ENCODE data around the gene CASK. TPM values are rescaled to one million over a fixed set of nuclear protein-coding genes. Genes with fewer than 3 reads are reported as not detected.

Gene CASK
- total RNA-seq, 1 donor from 2014 or later = 87.2 TPM

- DNase-seq = peak; percentile 1
Observed at GRCh38 chrX:41559235-41560052, 363.9 kb downstream of the CASK start.

- DNase-seq = no peak
Observed at GRCh38 chrX:41558531-41558930, 364.8 kb downstream of the CASK start.

GRCh38 chrX:41556958-41557357 is 366.4 kb downstream of the CASK start:
- no peak for DNase-seq

- no peak for DNase-seq
Observed at GRCh38 chrX:41553688-41554087, 369.7 kb downstream of the CASK start.

- no peak for DNase-seq
Observed at GRCh38 chrX:41548411-41548810, 374.9 kb downstream of the CASK start.

- no peak for DNase-seq
Observed at GRCh38 chrX:41543668-41544067, 379.7 kb downstream of the CASK start.

GRCh38 chrX:41543025-41543424 is 380.3 kb downstream of the CASK start:
- no peak for DNase-seq

GRCh38 chrX:41542536-41542935 is 380.8 kb downstream of the CASK start:
- DNase-seq = no peak

GRCh38 chrX:41542135-41542534 is 381.2 kb downstream of the CASK start:
- DNase-seq = no peak

GRCh38 chrX:41541386-41541785 is 382.0 kb downstream of the CASK start:
- no peak for DNase-seq

- DNase-seq = no peak
Observed at GRCh38 chrX:41538707-41539106, 384.6 kb downstream of the CASK start.

- DNase-seq = no peak
Observed at GRCh38 chrX:41530085-41530484, 393.3 kb downstream of the CASK start.

- no peak for DNase-seq
Observed at GRCh38 chrX:41529221-41529620, 394.1 kb downstream of the CASK start.

- no peak for DNase-seq
Observed at GRCh38 chrX:41528784-41529183, 394.6 kb downstream of the CASK start.

GRCh38 chrX:41526925-41527324 is 396.4 kb downstream of the CASK start:
- no peak for DNase-seq

GRCh38 chrX:41526271-41526670 is 397.1 kb downstream of the CASK start:
- DNase-seq = no peak

- no peak for DNase-seq
Observed at GRCh38 chrX:41522671-41523070, 400.7 kb downstream of the CASK start.

- peak; percentile 8 for DNase-seq
Observed at GRCh38 chrX:41522081-41522480, 401.3 kb downstream of the CASK start.

GRCh38 chrX:41519468-41519867 is 403.9 kb downstream of the CASK start:
- DNase-seq = no peak

GRCh38 chrX:41518841-41519220 is 404.5 kb downstream of the CASK start:
- no peak for DNase-seq

GRCh38 chrX:41518127-41518840 is 405.1 kb downstream of the CASK start:
- DNase-seq = no peak

- DNase-seq = peak; percentile 7
Observed at GRCh38 chrX:41516999-41517765, 406.2 kb downstream of the CASK start.

- no peak for DNase-seq
Observed at GRCh38 chrX:41516456-41516855, 406.9 kb downstream of the CASK start.
